WTC11 (cell line): ENCODE measurements around the gene AIMP2. TPM values are rescaled to one million over a fixed set of nuclear protein-coding genes. Genes with fewer than 3 reads are reported as not detected.

Experiments used
- ATAC-seq: fragments of 200-7000 bp; cut with Tn5 transposase; 2 replicates; pipeline ENCODE4 v1.10.0; 2021; ENCODE audit warnings: mild to moderate bottlenecking, moderate library complexity
- CTCF ChIA-PET: fragments of 300-600 bp; sonication (Branson Sonifier 250); formaldehyde crosslinking; loops from one replicate; lab custom pipeline; 2021; ENCODE audit warnings: antibody characterized with exemption; lab: Charles Lee
- POLR2A ChIA-PET: fragments of 350-600 bp; sonication (Branson Sonifier 250); formaldehyde crosslinking; loops from one replicate; lab custom pipeline; 2021; ENCODE audit warnings: antibody characterized with exemption; lab: Charles Lee
- DNase-seq: peaks from one replicate; pipeline ENCODE4 v3.0.0; 2021; ENCODE audit warnings: low spot score
- H3K27ac Mint-ChIP-seq: 2 replicates; pipeline ENCODE4 v1.8.0; 2021; ENCODE audit warnings: mixed read lengths
- H3K27me3 Mint-ChIP-seq: 2 replicates; pipeline ENCODE4 v1.8.0; 2021; ENCODE audit warnings: low read depth, mild to moderate bottlenecking, moderate library complexity, mixed read lengths
- H3K36me3 Mint-ChIP-seq: 2 replicates; pipeline ENCODE4 v1.8.0; 2021; ENCODE audit warnings: mixed read lengths
- H3K4me1 Mint-ChIP-seq: 2 replicates; pipeline ENCODE4 v1.8.0; 2022; ENCODE audit warnings: mixed read lengths
- H3K4me3 Mint-ChIP-seq: 2 replicates; pipeline ENCODE4 v1.8.0; 2021; ENCODE audit warnings: mild to moderate bottlenecking, moderate library complexity, mixed read lengths
- H3K9me3 Mint-ChIP-seq: 2 replicates; pipeline ENCODE4 v1.8.0; 2021; ENCODE audit warnings: mixed read lengths
- AFF4 ChIP-seq: sonication (generic); formaldehyde crosslinking; IDR thresholded peaks from 2 replicates; pipeline ENCODE4 v1.8.1; 2023; ENCODE audit warnings: mild to moderate bottlenecking, missing genetic modification reagents, borderline replicate concordance
- ELF4 ChIP-seq: sonication (generic); formaldehyde crosslinking; IDR thresholded peaks from 2 replicates; pipeline ENCODE4 v1.8.1; 2022; ENCODE audit warnings: low read depth, mild to moderate bottlenecking, moderate library complexity, missing genetic modification reagents
- ESRRA ChIP-seq: sonication (generic); formaldehyde crosslinking; IDR thresholded peaks from 2 replicates; pipeline ENCODE4 v1.8.1; 2022; ENCODE audit warnings: mild to moderate bottlenecking, missing genetic modification reagents, borderline replicate concordance
- ETV6 ChIP-seq: sonication (generic); formaldehyde crosslinking; IDR thresholded peaks from 2 replicates; pipeline ENCODE4 v1.8.1; 2022; ENCODE audit warnings: mild to moderate bottlenecking, missing genetic modification reagents
- FOXJ3 ChIP-seq: sonication (generic); formaldehyde crosslinking; IDR thresholded peaks from 2 replicates; pipeline ENCODE4 v1.9.0; 2021; ENCODE audit warnings: missing genetic modification reagents, mild to moderate bottlenecking, borderline replicate concordance
- FOXK1 ChIP-seq: sonication (generic); formaldehyde crosslinking; IDR thresholded peaks from 2 replicates; pipeline ENCODE4 v1.8.0; 2022; ENCODE audit warnings: mild to moderate bottlenecking, moderate library complexity, missing genetic modification reagents
- FOXP1 ChIP-seq: sonication (generic); formaldehyde crosslinking; IDR thresholded peaks from 2 replicates; pipeline ENCODE4 v1.8.0; 2022; ENCODE audit warnings: missing genetic modification reagents, mild to moderate bottlenecking, moderate library complexity, borderline replicate concordance
- GTF2I ChIP-seq: fragments of 250-450 bp; sonication (Bioruptor Pico); conservative IDR thresholded peaks from 2 replicates; pipeline ENCODE4 v1.4.0; 2021; ENCODE audit warnings: mild to moderate bottlenecking
- JAZF1 ChIP-seq: fragments of 250-450 bp; sonication (Bioruptor Pico); IDR thresholded peaks from 2 replicates; pipeline ENCODE4 v1.9.0; 2021; ENCODE audit warnings: moderate library complexity, mild to moderate bottlenecking, inconsistent platforms
- MAX ChIP-seq: sonication (generic); formaldehyde crosslinking; IDR thresholded peaks from 2 replicates; pipeline ENCODE4 v1.8.0; 2022; ENCODE audit warnings: mild to moderate bottlenecking, missing genetic modification reagents
- MYBL2 ChIP-seq: sonication (generic); formaldehyde crosslinking; IDR thresholded peaks from 2 replicates; pipeline ENCODE4 v1.8.1; 2023; ENCODE audit warnings: mild to moderate bottlenecking, moderate library complexity, missing genetic modification reagents
- NFYB ChIP-seq: sonication (generic); formaldehyde crosslinking; conservative IDR thresholded peaks from 2 replicates; pipeline ENCODE4 v1.8.0; 2022; ENCODE audit warnings: low read depth, missing genetic modification reagents
- PRDM15 ChIP-seq: sonication (generic); formaldehyde crosslinking; IDR thresholded peaks from 2 replicates; pipeline ENCODE4 v1.8.0; 2022; ENCODE audit warnings: missing genetic modification reagents
- TEAD1 ChIP-seq: sonication (generic); formaldehyde crosslinking; IDR thresholded peaks from 2 replicates; pipeline ENCODE4 v1.8.0; 2022; ENCODE audit warnings: mild to moderate bottlenecking, missing genetic modification reagents
- USF2 ChIP-seq: sonication (generic); formaldehyde crosslinking; IDR thresholded peaks from 2 replicates; pipeline ENCODE4 v1.8.1; 2023; ENCODE audit warnings: mild to moderate bottlenecking, missing genetic modification reagents, moderate library complexity
- ZNF281 ChIP-seq: sonication (generic); formaldehyde crosslinking; IDR thresholded peaks from 2 replicates; pipeline ENCODE4 v1.8.0; 2023; ENCODE audit warnings: mild to moderate bottlenecking, missing genetic modification reagents
- ZNF396 ChIP-seq: fragments of 250-450 bp; sonication (Bioruptor Pico); IDR thresholded peaks from 2 replicates; pipeline ENCODE4 v1.8.0; 2021; ENCODE audit warnings: mild to moderate bottlenecking, moderate library complexity, borderline replicate concordance
- ZNF423 ChIP-seq: fragments of 250-450 bp; sonication (Bioruptor Pico); IDR thresholded peaks from 2 replicates; pipeline ENCODE4 v2.1.2; 2022; ENCODE audit warnings: mild to moderate bottlenecking, moderate library complexity
- ZNF512 ChIP-seq: sonication (generic); formaldehyde crosslinking; IDR thresholded peaks from 2 replicates; pipeline ENCODE4 v1.8.1; 2022; ENCODE audit warnings: missing genetic modification reagents, borderline replicate concordance
- total RNA-seq: library from RNA; stranded (reverse); gene quantifications from 3 replicates; pipeline ENCODE4 v1.2.3, GENCODE V29; 2021

The AIMP2 gene
- total RNA-seq, 1 experiment from 2014 or later: 63.2 TPM

GRCh38 chr7:6007386-6007785 is 1.7 kb upstream of the AIMP2 start:
- peak overlapping the region; percentile 81 for H3K4me3 Mint-ChIP-seq
- H3K27ac Mint-ChIP-seq: peak overlapping the region; percentile 18; the same call in 1 of the 2 replicates
- TF ChIP-seq FOXP1 (CRISPR knock-in tag) (no peak), ZNF281 (CRISPR knock-in tag) (no peak), FOXK1 (CRISPR knock-in tag) (no peak), ETV6 (CRISPR knock-in tag) (no peak), FOXJ3 (CRISPR knock-in tag) (no peak), MAX (no peak), ELF4 (CRISPR knock-in tag) (no peak), USF2 (no peak), ZNF396 (CRISPR knock-in tag) (no peak), AFF4 (no peak), GTF2I (no peak), NFYB (CRISPR knock-in tag) (no peak), TEAD1 (no peak), ZNF423 (CRISPR knock-in tag) (no peak), JAZF1 (CRISPR knock-in tag) (no peak), PRDM15 (CRISPR knock-in tag) (no peak), ZNF512 (CRISPR knock-in tag) (no peak), ESRRA (CRISPR knock-in tag) (no peak), MYBL2 (CRISPR knock-in tag) (no peak)
- CTCF ChIA-PET: no interaction called here
- ATAC-seq (no peak), DNase-seq (no peak)
- H3K9me3 Mint-ChIP-seq: no peaks in the 10 kb centered on the region
- H3K36me3 Mint-ChIP-seq: peaks cover 25% of the 10 kb centered on the region
- POLR2A ChIA-PET: interaction anchor here (0.8 kb wide), 1 partner anchor 99 kb away, joined by 3 read pairs; no protein-coding TSS in a partner anchor
- H3K4me1 Mint-ChIP-seq: peaks cover 18% of the 10 kb centered on the region
- H3K27me3 Mint-ChIP-seq: no peaks in the 10 kb centered on the region
